GM21515 (cell line): ENCODE data around the gene HOXD9.

ENCODE experiments used
- ATAC-seq: cut with Tn5 transposase; IDR thresholded peaks from one replicate; pipeline ENCODE4 v1.9.1; 2021; ENCODE audit not compliant: unreplicated experiment

Gene HOXD9

GRCh38 chr2:176124110-176124946 is 1.8 kb downstream of the HOXD9 start:
- ATAC-seq: no peak

DNA sequence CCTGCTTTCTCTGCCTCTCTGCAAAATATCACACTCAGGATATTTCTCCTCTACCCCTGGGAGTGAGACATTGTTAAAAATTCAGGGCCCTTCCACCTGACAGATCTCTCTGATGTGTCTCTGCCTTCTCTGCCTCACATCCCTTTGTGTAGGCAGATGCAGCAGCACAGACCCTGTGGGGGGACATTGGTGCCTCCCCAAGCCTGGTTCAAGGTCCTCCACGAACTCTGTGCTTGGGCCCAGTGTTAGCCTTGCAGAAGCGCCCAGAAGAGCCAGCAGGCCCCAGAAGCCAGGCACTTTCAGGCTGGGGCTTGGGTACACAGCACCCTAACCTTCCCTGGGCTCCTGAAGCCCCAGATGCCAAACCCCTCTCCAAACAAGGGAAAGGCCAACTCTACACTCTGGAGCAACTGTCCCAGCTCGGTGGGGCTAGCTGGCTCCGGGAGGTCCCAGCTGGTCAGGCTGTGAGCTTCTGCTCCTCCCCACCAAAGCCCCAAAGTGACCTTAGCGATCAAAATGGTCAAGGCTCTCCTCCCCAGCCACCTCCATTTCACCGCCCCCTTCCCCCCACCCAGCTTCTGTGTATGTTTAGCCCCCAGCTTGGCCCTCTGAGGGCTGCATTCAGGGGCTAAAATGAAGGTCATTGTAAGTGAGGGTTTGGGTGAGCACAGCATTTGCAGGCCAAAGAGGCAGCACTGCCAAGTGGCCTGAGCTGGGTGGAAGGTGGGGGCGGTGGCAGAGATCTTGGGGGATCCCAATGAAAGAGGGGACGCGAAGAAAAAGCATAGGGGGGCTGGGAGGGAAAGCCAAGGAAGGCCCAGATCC is 2.6 kb downstream of the HOXD9 start:
- ATAC-seq: no peak

GRCh38 chr2:176125772-176126054 is 3.2 kb downstream of the HOXD9 start:
- no peak for ATAC-seq

DNA sequence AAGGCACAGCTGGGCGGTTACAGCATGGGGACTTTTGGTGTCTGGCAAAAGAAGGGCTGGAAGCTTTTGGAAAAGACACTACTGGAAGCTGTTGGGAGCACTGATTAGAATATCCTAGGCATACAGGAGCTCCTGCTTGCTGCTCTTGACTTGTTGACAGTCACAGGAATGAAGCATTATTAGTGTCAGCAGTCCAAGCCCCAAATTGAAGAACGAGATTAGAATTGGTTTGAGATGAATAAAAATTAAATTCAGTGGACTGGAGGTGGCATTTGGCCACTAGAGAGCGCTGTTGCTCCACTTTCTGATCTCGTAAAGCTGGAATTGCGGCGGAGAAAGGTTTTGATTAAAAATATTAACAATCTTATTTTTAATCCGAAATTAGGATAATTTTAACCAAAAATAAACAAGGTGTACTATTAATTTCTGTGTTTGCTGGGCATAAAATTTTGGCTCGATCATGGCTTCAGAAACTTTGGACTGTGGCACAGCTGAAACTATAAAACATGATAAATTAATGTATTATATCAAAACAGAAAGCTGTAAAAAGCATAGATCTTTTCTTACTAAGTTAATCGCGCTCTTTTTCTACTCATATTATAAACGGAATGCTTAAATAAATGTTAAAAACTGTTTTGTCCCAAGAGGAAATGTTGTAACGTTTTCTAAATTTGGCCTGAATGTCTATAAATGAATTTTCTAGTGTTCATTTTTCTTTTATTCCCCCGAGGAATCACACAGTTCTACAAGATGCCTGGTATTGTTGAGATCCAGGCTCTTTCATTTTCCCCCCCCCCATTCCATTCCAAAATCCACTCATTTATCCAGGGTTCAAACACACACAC is 4.6 kb downstream of the HOXD9 start:
- ATAC-seq: no peak

GRCh38 chr2:176127774-176128072 is 5.2 kb downstream of the HOXD9 start:
- no peak for ATAC-seq

- ATAC-seq: no peak
Measured at GRCh38 chr2:176128172-176128981, 5.9 kb downstream of the HOXD9 start.

DNA sequence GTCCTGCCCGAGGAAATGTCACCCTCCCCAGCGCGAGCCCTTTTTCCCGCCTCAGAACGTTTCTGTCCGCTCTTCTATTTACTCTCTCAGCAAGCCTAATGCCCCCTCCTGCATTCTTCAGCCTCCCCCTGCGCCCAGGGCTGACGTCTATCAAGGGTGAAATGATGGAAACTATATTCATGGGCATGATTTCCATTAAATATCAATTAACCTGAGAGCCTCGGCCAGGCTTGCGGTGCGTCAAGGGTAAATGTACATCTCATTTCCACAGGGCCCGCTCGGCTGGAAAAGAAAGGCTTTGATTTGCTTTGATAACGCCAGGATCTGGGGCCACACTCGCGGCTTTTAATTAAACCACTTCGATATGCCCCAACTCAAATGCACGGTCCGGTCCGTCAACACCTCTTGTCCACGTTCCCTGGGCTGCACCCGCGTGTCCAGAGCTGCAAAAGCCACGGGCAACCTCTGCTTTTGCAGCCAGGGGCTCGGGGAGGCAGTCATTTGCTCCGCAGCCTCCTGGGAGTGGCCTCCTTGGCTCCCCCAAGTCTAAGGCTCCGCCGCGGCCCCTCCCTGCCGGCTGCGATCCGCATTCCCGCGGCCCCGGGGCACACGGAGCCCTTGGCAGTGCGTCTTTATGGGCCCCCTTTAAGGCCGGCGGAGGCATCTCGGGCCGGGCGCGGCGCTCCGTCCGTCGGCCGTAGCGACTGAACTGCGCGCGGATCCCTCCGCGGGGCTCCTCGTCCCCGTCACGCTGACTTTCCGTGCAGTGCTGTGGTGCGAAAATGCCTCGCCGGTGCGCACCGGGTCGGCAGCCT is 6.7 kb downstream of the HOXD9 start, which contains the start of gene HOXD8:
Gene HOXD8, plus strand, starts transcription at position 724 of the 815 bp plus-strand sequence. CDS start 662 bp downstream, outside the sequence.
- no peak for ATAC-seq

DNA sequence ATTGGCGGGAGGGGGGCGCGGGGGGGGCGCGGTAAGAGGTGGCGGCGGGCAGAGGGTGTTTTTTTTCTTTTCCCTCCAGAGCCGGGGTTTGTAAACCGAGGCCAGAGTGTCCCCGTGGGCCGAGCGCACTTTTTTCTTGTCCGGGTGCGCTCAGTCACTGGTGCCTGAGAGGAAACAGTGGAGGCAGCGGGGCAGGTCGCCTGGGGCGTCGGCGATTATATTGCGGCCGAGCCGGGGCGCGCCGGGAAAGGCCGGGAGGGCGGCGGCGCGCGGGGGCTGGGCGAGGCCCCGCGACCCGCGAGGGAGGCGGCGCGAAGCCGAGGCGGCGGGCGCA is 7.3 kb downstream of the HOXD9 start:
- ATAC-seq: no peak

DNA sequence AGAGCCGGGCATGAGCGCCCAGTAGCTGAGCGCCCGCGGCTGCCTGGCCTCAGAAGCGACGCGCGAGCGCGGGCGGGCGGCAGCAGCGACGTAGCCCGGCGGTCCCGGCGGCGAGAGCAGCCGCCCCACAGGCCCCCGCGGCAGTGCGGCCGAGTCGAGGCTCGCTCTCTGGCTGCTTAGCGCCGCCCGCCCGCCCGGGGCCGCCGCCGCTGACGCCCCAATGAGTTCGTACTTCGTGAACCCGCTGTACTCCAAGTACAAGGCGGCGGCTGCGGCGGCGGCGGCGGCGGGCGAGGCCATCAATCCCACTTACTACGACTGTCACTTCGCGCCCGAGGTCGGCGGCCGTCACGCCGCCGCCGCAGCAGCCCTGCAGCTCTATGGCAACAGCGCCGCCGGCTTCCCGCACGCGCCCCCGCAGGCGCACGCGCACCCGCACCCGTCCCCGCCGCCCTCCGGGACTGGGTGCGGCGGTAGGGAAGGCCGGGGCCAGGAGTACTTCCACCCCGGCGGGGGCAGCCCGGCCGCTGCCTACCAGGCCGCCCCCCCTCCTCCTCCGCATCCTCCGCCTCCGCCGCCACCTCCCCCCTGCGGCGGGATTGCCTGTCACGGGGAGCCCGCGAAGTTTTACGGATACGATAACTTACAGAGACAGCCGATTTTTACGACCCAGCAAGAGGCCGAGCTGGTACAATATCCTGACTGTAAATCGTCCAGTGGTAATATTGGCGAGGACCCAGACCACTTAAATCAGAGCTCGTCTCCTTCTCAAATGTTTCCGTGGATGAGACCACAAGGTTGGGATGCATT is 7.8 kb downstream of the HOXD9 start:
- no peak for ATAC-seq

DNA sequence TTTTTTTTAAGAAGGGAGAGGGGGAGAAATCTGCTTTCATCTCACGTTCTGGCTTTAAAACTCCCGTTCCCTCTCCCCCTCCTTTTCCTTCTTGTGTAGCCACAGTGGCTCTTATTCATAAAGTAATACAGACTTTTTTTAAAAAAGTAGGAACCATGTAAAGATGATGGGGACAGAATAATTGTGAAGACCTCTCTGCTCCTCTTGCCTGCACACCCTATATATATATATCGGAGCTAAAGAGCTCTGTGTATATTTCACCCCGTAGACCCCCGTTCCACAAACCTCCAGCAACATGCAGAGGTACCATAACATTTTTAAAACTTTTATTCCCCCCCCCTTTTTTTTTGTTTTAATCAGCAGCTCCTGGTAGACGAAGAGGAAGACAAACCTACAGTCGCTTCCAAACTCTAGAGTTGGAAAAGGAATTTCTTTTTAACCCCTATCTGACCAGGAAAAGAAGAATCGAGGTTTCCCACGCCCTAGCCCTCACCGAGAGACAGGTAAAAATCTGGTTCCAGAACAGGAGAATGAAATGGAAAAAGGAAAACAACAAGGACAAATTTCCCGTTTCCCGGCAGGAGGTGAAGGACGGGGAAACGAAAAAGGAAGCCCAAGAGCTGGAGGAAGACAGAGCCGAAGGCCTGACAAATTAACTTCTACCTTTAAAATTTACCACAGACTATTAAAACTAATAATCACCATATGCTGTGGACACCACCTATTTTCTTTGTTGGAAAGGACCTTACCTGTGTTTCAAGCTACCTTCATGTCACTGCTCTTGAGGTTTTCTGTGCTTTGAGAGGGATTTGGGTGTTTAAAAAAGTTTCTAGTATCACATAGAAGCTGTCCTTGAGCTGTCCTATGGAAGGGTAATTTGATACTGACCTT is 8.7 kb downstream of the HOXD9 start:
- ATAC-seq: no peak

GRCh38 chr2:176131848-176132158 is 9.3 kb downstream of the HOXD9 start:
- no peak for ATAC-seq

DNA sequence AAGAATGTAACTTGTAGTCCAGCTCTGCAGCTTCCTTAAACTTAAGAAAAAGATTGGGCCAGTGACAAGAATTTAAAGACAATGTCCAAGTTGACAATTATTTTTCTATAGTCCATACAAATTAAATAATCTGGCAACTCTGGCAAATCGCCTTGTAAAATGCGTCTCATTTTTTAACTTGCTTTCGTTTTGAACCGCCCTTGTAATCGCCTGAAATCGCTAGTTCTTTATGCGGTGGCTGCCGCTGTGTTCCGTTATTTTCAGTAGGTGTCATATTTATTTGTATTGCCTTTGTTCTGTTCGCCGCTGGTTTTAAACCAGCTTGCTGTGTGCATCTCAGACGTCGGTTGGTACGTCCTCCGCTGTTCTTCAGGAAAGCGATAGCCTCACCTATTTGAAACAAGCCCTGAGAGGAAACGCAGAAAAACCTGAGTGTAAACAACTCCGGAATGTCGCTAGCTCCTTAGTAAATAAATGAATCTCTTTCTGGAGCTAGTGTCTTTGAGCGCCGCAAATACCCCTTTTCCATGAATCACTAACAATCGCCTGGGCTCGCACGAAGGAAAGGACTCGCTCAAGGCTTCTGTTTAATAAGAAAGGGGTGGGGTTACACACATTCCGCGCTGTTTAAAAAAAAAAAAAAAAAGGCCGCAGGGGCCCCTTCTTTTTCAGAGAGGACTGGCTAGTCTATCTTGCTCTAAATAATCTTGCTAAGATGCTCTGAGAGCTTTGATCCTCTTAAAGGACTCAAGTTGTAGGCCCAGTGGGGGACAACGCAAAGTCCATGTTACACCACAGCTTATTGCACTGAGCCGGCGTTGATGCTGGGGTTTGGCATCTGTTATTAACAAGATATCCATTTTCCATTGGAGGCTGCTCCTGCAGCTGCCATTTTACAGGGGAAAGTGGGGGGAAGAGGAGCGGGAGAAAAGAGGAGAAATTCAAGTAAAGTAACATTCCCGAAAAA is 10.0 kb downstream of the HOXD9 start:
- ATAC-seq: no peak

- no peak for ATAC-seq
Measured at GRCh38 chr2:176133389-176133788, 10.9 kb downstream of the HOXD9 start.

DNA sequence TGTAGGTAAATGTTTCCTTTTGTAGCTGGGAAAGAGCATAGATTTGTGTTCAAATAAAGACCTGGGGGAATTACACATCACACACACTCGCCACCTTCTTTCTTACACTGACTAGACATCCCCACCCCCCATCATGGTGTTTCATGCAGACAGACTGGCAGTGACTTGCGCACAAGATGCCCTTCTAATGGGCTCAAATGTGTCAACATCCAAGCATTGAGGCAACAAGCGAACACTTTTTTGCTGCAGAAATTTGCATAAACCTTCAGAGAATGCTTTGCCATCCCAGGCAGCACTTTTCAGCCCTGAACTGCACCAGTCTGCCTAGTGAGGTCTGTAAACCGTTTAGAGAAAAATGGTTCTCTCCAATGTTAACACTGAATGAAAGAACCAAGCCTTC is 11.5 kb downstream of the HOXD9 start:
- no peak for ATAC-seq

DNA sequence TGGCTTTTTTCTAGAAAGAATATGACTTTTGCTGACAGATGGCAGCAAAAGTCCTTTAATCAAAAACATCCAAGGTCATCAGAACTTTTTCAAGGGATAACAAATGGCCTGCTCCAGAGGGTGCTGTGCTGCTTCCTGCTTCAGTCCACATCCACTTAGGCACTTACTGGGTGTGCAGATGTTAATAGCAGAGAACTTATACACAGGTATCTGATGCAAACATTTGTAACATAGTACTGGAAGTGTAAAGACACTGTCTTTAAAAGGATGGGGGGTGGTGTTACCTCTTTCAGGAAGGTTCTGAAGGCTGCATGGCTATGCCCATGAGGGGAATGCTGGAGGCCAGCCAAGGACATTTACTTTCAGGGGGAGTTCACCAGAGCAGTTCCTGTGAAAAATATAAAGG is 12.5 kb downstream of the HOXD9 start:
- ATAC-seq: no peak

DNA sequence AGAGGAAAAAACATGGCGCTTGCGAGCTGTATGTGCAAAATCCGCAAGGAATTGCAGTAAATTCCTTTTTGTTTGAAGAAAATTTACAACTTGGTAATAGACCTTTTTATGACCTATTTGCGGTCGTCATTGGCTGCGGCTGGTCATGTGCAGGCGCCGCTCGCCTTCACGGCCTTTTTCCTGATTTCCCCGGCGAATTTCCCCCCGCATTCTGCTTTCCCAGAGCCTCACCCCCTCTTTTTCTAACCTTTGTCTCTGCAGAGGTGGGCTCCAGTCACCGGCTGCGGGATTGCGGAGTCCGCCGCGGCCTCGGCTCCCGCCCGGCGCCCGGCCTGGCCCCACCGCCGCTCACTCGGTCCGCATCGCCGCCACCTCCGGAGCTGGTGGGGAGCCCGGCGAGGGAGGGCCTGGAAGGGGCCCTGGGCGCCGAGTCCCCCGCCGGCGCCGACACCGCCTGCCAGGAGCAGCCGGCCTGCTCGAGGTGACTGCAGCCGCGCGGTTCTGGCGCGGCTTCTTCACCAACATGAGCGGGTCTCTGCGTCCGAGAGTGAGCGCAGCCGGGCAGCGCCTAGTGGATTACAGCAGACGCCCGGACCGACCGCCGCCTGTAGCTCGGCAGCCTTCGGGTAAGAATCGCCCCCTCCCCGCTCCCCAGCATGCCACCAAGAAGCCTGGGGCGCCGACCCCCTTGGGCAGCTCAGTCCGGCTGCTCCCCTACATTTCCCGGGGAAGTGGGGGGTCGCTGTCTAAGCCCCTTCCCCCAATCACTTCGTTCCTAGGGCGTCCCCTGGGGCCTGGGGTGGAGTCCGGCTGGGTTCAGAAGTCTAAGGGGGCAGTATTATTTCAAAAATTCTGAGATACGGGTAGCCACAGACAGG is 14.1 kb downstream of the HOXD9 start:
- no peak for ATAC-seq
